Keratinocyte (primary cell): ENCODE measurements around the gene ANXA1. TPM values are rescaled to one million over a fixed set of nuclear protein-coding genes. Genes with fewer than 3 reads are reported as not detected.

Experiments
- DNase-seq: peaks from one replicate; pipeline ENCODE4 v3.0.0-alpha.2; 2011; ENCODE audit warnings: low read depth, missing footprints, low spot score
- FAIRE-seq: peaks from 2 replicates; lab custom pipeline; 2011; peaks lifted over from hg19 to GRCh38; lab: Jason Lieb, UNC
- H2AFZ ChIP-seq: 2 replicates; pipeline ENCODE4 v1.6.0; 2012; ENCODE audit warnings: low read length, control low read depth, inconsistent platforms; ENCODE audit not compliant: control insufficient read depth
- H3K27ac ChIP-seq: 2 replicates; pipeline ENCODE4 v1.5.1; 2011; ENCODE audit warnings: low read length; ENCODE audit not compliant: control insufficient read depth, insufficient read depth
- H3K27me3 ChIP-seq: 3 replicates; pipeline ENCODE4 v1.6.0; 2011; ENCODE audit warnings: low read length; ENCODE audit not compliant: control insufficient read depth, insufficient read depth; ENCODE audit errors: extremely low read depth
- H3K36me3 ChIP-seq, 2 experiments: 2 replicates in 1 of 2; 3 replicates in 1 of 2; pipeline ENCODE4 v1.5.1; 2011; ENCODE audit warnings: low read length in 2 of 2, mild to moderate bottlenecking in 1 of 2; ENCODE audit not compliant: control insufficient read depth in 2 of 2, insufficient read depth in 2 of 2; ENCODE audit errors: extremely low read depth in 1 of 2
- H3K4me1 ChIP-seq: 3 replicates; pipeline ENCODE4 v1.5.1; 2011; ENCODE audit warnings: low read length; ENCODE audit not compliant: control insufficient read depth, insufficient read depth; ENCODE audit errors: extremely low read depth
- H3K4me2 ChIP-seq: 3 replicates; pipeline ENCODE4 v1.6.0; 2011; ENCODE audit warnings: low read depth, low read length; ENCODE audit not compliant: control insufficient read depth, insufficient read depth; ENCODE audit errors: extremely low read depth
- H3K4me3 ChIP-seq, 3 experiments: fragments of 200-600 bp in 1 of 3; sonication (generic) in 1 of 3; 2 replicates in 2 of 3; 3 replicates in 1 of 3; pipeline ENCODE4 v1.5.1; 2011 to 2016; ENCODE audit warnings: low read length in 3 of 3, mild to moderate bottlenecking in 3 of 3, control low read depth in 2 of 3, inconsistent platforms in 1 of 3, low read depth in 1 of 3, mixed read lengths in 1 of 3, mixed run types in 1 of 3, moderate library complexity in 1 of 3; ENCODE audit not compliant: control insufficient read depth in 2 of 3, insufficient read depth in 2 of 3; ENCODE audit errors: extremely low read depth in 1 of 3
- H3K79me2 ChIP-seq: 2 replicates; pipeline ENCODE4 v1.6.0; 2012; ENCODE audit warnings: low read length; ENCODE audit not compliant: control insufficient read depth, insufficient read depth
- H3K9ac ChIP-seq: 3 replicates; pipeline ENCODE4 v1.6.0; 2011; ENCODE audit warnings: low read length; ENCODE audit not compliant: control insufficient read depth, insufficient read depth; ENCODE audit errors: extremely low read depth
- H3K9me1 ChIP-seq: 3 replicates; pipeline ENCODE4 v1.6.0; 2011; ENCODE audit warnings: low read length; ENCODE audit not compliant: control insufficient read depth, insufficient read depth; ENCODE audit errors: extremely low read depth
- H3K9me3 ChIP-seq: 2 replicates; pipeline ENCODE4 v1.5.1; 2012; ENCODE audit warnings: low read depth, low read length; ENCODE audit not compliant: control insufficient read depth
- H4K20me1 ChIP-seq: 3 replicates; pipeline ENCODE4 v1.6.0; 2011; ENCODE audit warnings: low read length; ENCODE audit not compliant: control insufficient read depth, insufficient read depth; ENCODE audit errors: extremely low read depth
- EZH2 ChIP-seq: IDR thresholded peaks from one replicate; pipeline ENCODE4 v1.6.1; 2012; ENCODE audit warnings: inconsistent platforms, mild to moderate bottlenecking, low read length, moderate library complexity
- dilution Hi-C: fragments of 300-500 bp; cut with MboI; formaldehyde crosslinking; loops from one replicate; pipeline ENCODE4 v1.7.0; 2020; ENCODE audit warnings: low sequenced_read_pairs; ENCODE audit not compliant: extremely low pct_ligation_motif_present
- polyA plus RNA-seq, 5 experiments: library from polyadenylated mRNA; depleted of rRNA in 3 of 5; stranded (reverse) in 3 of 5; stranded (forward) in 1 of 5; unstranded in 1 of 5; fragments of >200 nt; gene quantifications; 1 replicate in 1 of 5; 2 replicates in 3 of 5; 3 replicates in 1 of 5; pipeline versions ENCODE4 v1.2.1 to v1.2.3, GENCODE V29; 2011 to 2012; ENCODE audit warnings: missing spikeins in 2 of 5, low read depth in 1 of 5, low replicate concordance in 1 of 5
- TF ChIP-seq, protein P1 (sequence below), 3 experiments: IDR thresholded peaks in 1 of 3; conservative IDR thresholded peaks in 1 of 3; optimal IDR thresholded peaks in 1 of 3; 2 replicates in 2 of 3; 3 replicates in 1 of 3; pipeline versions ENCODE3 to v1.5.1; 2011; ENCODE audit warnings: low read length in 3 of 3, mild to moderate bottlenecking in 3 of 3, moderate library complexity in 2 of 3, control low read depth in 1 of 3, inconsistent platforms in 1 of 3; ENCODE audit not compliant: insufficient read depth in 2 of 3; ENCODE audit errors: extremely low read depth in 1 of 3

The ANXA1 gene
- polyA plus RNA-seq, 1 donor (not counting 4 experiments of a cell fraction or from before 2014, with no cell fraction given): 1,449 TPM

DNA sequence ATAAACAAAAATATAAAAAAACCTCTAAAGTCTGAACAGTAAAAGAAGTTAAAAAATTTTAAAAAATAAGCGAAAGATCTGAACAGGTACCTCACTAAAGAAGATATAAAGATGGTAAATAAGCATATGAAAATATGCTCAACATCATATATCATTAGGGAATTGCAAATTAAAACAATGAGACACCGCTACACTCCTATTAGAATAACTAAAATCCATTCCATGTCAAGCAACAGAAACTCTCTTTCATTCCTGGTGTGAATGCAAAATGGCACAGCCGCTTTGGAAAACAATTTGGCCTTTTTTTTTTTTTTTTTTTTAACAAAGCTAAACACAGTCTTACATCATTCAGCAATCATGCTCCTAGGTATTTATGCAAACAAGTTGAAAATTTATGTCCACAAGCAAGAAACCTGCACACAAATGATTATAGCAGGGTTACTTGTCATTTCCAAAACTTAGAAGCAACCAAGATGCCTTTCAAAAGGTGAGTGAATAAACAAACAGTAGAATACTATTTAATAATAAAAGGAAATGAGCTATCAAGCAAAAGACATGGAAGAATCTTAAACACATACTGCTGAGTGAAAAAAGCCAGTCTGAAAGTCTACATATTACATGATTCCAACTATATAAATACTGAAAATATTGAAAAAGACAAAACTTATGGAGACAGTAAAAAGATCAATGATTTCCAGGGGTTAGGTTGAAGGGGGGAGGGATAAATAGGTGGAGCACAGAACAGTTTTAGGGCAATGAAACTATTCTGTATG, 22.1 kb downstream of the ANXA1 start:
- Histone ChIP-seq H3K9me3 (no peaks in the 10 kb centered on the region), H3K27me3 (no peaks in the 10 kb centered on the region), H3K9me1 (no peaks in the 10 kb centered on the region), H3K27ac (no peak overlapping the region), H4K20me1 (no peaks in the 10 kb centered on the region), H3K4me2 (no peak overlapping the region), H3K79me2 (no peaks in the 10 kb centered on the region), H3K36me3 (peaks cover 1 to 3% of the 10 kb centered on the region in 2 experiments), H2AFZ (no peak overlapping the region), H3K4me1 (peaks cover 11% of the 10 kb centered on the region), H3K4me3 (no peak overlapping the region), H3K9ac (no peak overlapping the region)
- FAIRE-seq: no peak
- dilution Hi-C loops: no loop called here
- TF ChIP-seq, protein P1, sequence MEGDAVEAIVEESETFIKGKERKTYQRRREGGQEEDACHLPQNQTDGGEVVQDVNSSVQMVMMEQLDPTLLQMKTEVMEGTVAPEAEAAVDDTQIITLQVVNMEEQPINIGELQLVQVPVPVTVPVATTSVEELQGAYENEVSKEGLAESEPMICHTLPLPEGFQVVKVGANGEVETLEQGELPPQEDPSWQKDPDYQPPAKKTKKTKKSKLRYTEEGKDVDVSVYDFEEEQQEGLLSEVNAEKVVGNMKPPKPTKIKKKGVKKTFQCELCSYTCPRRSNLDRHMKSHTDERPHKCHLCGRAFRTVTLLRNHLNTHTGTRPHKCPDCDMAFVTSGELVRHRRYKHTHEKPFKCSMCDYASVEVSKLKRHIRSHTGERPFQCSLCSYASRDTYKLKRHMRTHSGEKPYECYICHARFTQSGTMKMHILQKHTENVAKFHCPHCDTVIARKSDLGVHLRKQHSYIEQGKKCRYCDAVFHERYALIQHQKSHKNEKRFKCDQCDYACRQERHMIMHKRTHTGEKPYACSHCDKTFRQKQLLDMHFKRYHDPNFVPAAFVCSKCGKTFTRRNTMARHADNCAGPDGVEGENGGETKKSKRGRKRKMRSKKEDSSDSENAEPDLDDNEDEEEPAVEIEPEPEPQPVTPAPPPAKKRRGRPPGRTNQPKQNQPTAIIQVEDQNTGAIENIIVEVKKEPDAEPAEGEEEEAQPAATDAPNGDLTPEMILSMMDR (optimal IDR thresholded peaks at IDR 0.05 in 1 of 3, IDR thresholded peaks at IDR 0.05 in 1 of 3, conservative IDR thresholded peaks at IDR 0.05 in 1 of 3; ENCODE audit: extremely low read depth in 1 of 3, insufficient read depth in 2 of 3, low read length in 3 of 3): no peak
- no peak for TF ChIP-seq EZH2
- no peak for DNase-seq

DNA sequence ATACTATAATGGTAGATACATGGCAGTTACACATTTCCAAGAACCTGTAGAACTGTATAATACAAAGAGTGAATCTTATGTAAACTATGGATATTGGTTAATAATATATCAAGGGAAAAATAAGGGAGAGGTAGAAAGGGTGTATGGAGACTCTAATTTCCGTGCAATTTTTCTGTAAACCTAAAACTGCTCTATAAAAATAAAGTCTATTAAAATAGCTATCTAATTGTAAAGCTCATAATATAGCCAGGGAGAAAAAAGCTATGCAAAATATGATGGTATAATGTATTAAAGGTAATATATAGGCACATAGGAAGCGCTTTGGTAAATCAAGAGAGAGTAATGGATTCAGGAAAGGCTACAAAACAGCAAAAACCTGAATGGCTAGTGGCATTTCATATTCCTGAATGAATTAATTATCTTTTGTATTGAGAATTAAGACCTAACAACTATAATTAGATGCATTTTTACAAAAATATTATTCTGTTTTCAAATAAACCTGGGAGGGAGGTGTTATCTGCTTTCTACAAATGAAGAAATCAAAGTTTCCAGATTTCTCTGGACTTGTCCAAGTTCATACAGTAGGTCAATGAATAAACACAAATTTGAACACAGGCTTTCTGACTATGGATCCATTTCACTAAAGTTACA, 22.8 kb downstream of the ANXA1 start:
- no peak for FAIRE-seq
- H3K4me2 ChIP-seq: no peak overlapping the region
- no peaks in the 10 kb centered on the region for H3K9me1 ChIP-seq
- peaks cover 11% of the 10 kb centered on the region for H3K4me1 ChIP-seq
- no peaks in the 10 kb centered on the region for H4K20me1 ChIP-seq
- no peak overlapping the region for H3K27ac ChIP-seq
- no peak for DNase-seq
- dilution Hi-C loops: no loop called here
- no peaks in the 10 kb centered on the region for H3K79me2 ChIP-seq
- H2AFZ ChIP-seq: no peak overlapping the region
- no peaks in the 10 kb centered on the region for H3K9me3 ChIP-seq
- no peaks in the 10 kb centered on the region for H3K36me3 ChIP-seq
- no peak overlapping the region for H3K4me3 ChIP-seq
- no peak for TF ChIP-seq EZH2
- TF ChIP-seq, protein P1 (optimal IDR thresholded peaks at IDR 0.05 in 1 of 3, IDR thresholded peaks at IDR 0.05 in 1 of 3, conservative IDR thresholded peaks at IDR 0.05 in 1 of 3; ENCODE audit: extremely low read depth in 1 of 3, insufficient read depth in 2 of 3, low read length in 3 of 3): no peak
- no peaks in the 10 kb centered on the region for H3K27me3 ChIP-seq
- no peak overlapping the region for H3K9ac ChIP-seq
